ENCODE data around the gene C8A.

- TF ChIP-seq POLR2A (IDR thresholded peaks at IDR 0.05) (no peak), CTCF (IDR thresholded peaks at IDR 0.05) (peak; percentile 69 to 92 (median 81))
These were observed 33.7 kb upstream of the C8A start for GRCh38 chr1:56820755-56821461.
